Adrenal gland (tissue), 12 donors: ENCODE measurements around the gene FXYD5. TPM values are rescaled to one million over a fixed set of nuclear protein-coding genes. Genes with fewer than 3 reads are reported as not detected.
A peak's percentile ranks its signal among the peaks of the same experiment; 100 is the strongest.

Experiments used
- DNase-seq, 7 donors: peaks; one replicate each; pipeline ENCODE4 v3.0.0-alpha.2; 2019 to 2020
- H3K27ac ChIP-seq, 5 donors: fragments of 200-600 bp; sonication (generic) in 4 of 5; 1 replicate in 3 of 5; 2 replicates in 2 of 5; pipeline versions ENCODE4 v1.5.1 to v1.8.0; 2016 to 2020; ENCODE audit warnings: mild to moderate bottlenecking in 1 of 5
- H3K27me3 ChIP-seq: fragments of 200-600 bp; 2 replicates; pipeline ENCODE4 v1.8.0; 2021
- H3K36me3 ChIP-seq, 2 donors: fragments of 200-600 bp; replicated peaks in 1 of 2; 1 replicate in 1 of 2; 2 replicates in 1 of 2; pipeline versions ENCODE4 v1.5.1 to v1.8.0; 2018 to 2022
- H3K4me1 ChIP-seq, 2 donors: fragments of 200-600 bp; replicated peaks in 1 of 2; 1 replicate in 1 of 2; 2 replicates in 1 of 2; pipeline versions ENCODE4 v1.5.1 to v1.8.0; 2018 to 2021
- H3K4me3 ChIP-seq, 4 donors: fragments of 200-600 bp; sonication (generic) in 3 of 4; one replicate each; pipeline ENCODE4 v1.5.1; 2016 to 2018
- H3K9me3 ChIP-seq, 3 donors: fragments of 200-600 bp; sonication (generic) in 1 of 3; replicated peaks in 1 of 3; 1 replicate in 2 of 3; 2 replicates in 1 of 3; pipeline versions ENCODE4 v1.5.1 to v1.8.0; 2016 to 2021
- POLR2A ChIP-seq, 2 donors: fragments of 450-650 bp; IDR thresholded peaks; one replicate each; pipeline ENCODE4 v1.6.1; 2017; ENCODE audit warnings: antibody characterized with exemption in 2 of 2, mild to moderate bottlenecking in 2 of 2, moderate library complexity in 1 of 2
- WGBS, 4 donors: extraction: QIAGEN DNeasy Blood & Tissue Kit in 2 of 4; methylation state at CpG; one replicate each; pipeline versions ENCODE4 v1.1.5 to v1.1.7; 2013 to 2017; 5-methylcytosine and 5-hydroxymethylcytosine counted together
- intact Hi-C, 2 donors: fragments of 100-400 bp; cut with DNase I; formaldehyde crosslinking; loops; one replicate each; pipeline versions ENCODE4 v1.14.1 to v1.15.0; 2022 to 2023
- polyA plus RNA-seq, 3 donors: library from polyadenylated mRNA; stranded (reverse); fragments of 200-250 nt in 2 of 3; fragments of 350-450 nt in 1 of 3; fragmentation: Illumina TruSeq in 1 of 3; extraction: RNeasy Lipid Tissue Mini Kit (QIAGEN cat#74804) in 1 of 3; gene quantifications; one replicate each; pipeline ENCODE4 v1.2.3, GENCODE V29; 2013 to 2014
- total RNA-seq, 9 donors: library from RNA; depleted of rRNA in 4 of 9; stranded (reverse); fragments of >200 nt in 4 of 9; fragments of 120-200 nt in 1 of 9; fragmentation: NEBNext Ultra II Directional in 1 of 9; extraction: Animal tissue kit (Norgen Biotek cat#: 25700) in 1 of 9; gene quantifications; one replicate each; pipeline versions ENCODE4 v1.1.0 to v1.2.4, GENCODE V29; 2013 to 2023
- TF ChIP-seq, protein P1 (sequence below), 6 experiments: fragments of 450-650 bp in 4 of 6; fragments of 200-600 bp in 2 of 6; sonication (generic) in 1 of 6; IDR thresholded peaks; 1 replicate in 5 of 6; 2 replicates in 1 of 6; pipeline versions ENCODE4 v1.5.1 to v1.8.0; 2016 to 2021; ENCODE audit warnings: antibody characterized with exemption in 6 of 6, mild to moderate bottlenecking in 2 of 6, moderate library complexity in 1 of 6
- donor health status: healthy with polysubstance abuse.
- donor health status: Bipolar disorder and iron deficiency.
- donor health status: DM: yes; HTN: yes; CAD: no.
- donor health status: DM: no; HTN: no; CAD: no.
- donor health status: DM: no; HTN: no; CAD: no.
- donor health status: DM: yes; HTN: yes; CAD: no.

FXYD5 gene
- total and polyA plus RNA-seq, 12 donors, result 4.2 to 123 (median 38.9) TPM

DNA sequence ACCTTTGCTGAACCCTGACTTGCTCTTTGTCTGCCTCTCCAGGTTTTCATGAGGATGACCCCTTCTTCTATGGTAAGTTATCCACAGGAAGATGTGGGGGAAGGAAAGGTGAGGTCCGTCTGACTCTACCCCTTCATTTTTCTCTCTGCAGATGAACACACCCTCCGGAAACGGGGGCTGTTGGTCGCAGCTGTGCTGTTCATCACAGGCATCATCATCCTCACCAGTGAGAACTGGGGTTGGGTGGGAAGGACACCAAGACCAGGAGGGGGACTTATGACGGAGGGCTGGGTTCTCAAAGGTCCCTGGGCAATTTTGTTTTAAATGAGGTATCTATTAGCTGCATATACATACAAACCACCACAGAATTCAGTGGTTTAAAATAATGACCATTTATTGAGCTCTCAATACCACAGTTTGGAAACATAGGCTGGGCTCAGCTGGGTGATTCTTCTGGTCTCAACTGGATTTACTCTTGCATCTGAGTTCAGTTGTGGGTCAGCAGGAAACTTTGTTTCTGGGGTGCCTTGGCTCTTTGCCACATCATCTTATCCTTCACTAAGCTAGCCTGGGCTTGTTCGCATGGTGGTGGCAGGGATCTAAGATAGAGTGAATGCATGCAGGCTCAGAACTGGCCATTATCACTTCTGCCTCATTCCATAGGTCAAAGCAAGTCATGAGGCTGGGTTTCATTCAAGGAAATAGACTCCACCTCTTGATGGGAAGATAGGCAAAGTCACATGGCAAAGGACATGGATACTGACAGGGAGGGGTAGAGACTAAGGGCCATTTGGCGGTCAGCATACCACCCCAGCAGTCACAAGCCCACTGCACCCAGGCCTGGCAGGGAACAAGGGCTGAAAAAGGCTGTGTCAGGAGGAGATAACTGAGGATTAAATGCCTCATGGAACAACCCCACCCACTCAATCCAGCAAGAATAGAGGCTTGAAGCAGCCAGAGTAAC lies 11.8 kb downstream of the FXYD5 start:
- no peaks in the 10 kb centered on the region for H3K4me1 ChIP-seq
- no peaks in the 10 kb centered on the region for H3K27me3 ChIP-seq
- no peak overlapping the region for H3K27ac ChIP-seq
- peaks cover 0 to 7% (median 0%) of the 10 kb centered on the region in 3 donors for H3K9me3 ChIP-seq
- intact Hi-C loops, result no loop called here
- WGBS, 4 donors, result 87 to 96% (median 88%) methylated on average over 7 of the region's 7 CpGs
- no peak overlapping the region for H3K4me3 ChIP-seq
- DNase-seq, result no peak
- TF ChIP-seq, protein P1, sequence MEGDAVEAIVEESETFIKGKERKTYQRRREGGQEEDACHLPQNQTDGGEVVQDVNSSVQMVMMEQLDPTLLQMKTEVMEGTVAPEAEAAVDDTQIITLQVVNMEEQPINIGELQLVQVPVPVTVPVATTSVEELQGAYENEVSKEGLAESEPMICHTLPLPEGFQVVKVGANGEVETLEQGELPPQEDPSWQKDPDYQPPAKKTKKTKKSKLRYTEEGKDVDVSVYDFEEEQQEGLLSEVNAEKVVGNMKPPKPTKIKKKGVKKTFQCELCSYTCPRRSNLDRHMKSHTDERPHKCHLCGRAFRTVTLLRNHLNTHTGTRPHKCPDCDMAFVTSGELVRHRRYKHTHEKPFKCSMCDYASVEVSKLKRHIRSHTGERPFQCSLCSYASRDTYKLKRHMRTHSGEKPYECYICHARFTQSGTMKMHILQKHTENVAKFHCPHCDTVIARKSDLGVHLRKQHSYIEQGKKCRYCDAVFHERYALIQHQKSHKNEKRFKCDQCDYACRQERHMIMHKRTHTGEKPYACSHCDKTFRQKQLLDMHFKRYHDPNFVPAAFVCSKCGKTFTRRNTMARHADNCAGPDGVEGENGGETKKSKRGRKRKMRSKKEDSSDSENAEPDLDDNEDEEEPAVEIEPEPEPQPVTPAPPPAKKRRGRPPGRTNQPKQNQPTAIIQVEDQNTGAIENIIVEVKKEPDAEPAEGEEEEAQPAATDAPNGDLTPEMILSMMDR (IDR thresholded peaks at IDR 0.05), result no peak
- TF ChIP-seq POLR2A (IDR thresholded peaks at IDR 0.05), result no peak
- no peaks in the 10 kb centered on the region for H3K36me3 ChIP-seq

DNA sequence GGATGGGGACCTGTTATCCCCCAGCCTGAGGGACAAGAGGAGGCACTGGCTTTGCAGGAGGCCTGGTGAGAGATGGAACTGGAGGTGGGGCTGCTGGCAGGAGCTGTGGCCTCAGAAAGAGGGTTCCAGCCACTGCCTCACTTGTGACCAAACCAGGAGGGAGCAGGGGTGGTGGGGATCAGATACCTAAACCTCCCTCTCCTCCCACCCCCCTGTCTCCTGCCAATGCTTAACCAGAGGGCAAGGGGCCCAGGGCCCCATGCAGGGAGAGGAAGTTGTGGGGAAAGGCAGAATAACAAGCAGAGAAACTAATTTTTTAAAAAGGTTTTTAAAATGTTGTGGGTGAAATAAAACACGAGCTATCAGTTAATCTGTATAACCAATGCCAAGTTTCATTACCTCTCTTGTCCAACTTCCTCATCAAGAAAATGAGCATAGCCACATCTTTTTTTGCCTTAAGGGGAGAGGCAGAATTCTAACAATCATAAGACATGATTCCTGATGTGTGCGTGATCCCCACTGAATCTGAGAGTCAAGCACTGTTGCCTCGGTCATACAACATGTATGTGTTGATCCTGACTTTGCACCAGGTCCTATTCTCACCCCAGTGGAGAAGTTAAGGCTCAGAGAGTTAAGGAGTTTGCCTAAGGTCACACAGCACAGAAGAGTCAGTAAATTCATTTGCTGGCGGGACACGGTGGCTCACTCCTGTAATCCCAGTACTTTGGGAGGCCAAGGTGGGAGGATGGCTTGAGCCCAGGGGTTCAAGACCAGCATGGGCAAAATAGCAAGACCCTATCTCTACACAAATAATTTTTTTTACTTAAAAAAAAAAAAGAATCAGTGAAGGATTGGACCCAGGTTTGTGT lies 12.9 kb downstream of the FXYD5 start:
- TF ChIP-seq, protein P1 (IDR thresholded peaks at IDR 0.05), result no peak
- no peak for TF ChIP-seq POLR2A (IDR thresholded peaks at IDR 0.05)
- peak in 1 of 7 donors; percentile 10 for DNase-seq
- H3K36me3 ChIP-seq, result no peaks in the 10 kb centered on the region

DNA sequence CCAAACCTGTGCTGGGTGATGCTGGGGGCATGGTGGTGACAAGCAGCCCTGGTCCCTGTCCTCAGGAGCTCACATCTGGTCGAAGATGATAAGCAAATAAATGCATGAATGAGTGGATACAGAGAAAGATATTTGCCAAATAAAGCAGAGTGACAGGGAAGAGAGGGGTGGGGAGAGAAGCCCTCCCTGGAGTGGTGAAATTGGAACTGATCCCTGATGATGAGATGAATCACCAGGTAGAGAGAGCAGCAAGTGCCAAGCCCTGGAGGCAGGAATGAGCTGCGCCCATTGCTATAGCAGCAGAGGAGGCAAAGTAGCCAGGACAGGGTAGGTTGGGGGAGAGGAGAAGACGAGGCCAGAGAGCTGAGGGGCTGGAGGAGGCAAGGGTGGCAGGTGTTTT lies 13.7 kb downstream of the FXYD5 start:
- Histone ChIP-seq H3K4me1 (no peaks in the 10 kb centered on the region), H3K27me3 (no peaks in the 10 kb centered on the region), H3K4me3 (no peak overlapping the region), H3K9me3 (no peaks in the 10 kb centered on the region), H3K27ac (no peak overlapping the region), H3K36me3 (no peaks in the 10 kb centered on the region)
- DNase-seq, result no peak
- 75 to 86% (median 77%) methylated on average over 3 of the region's 3 CpGs for WGBS, 4 donors
- TF ChIP-seq, protein P1 (IDR thresholded peaks at IDR 0.05), result no peak
- no peak for TF ChIP-seq POLR2A (IDR thresholded peaks at IDR 0.05)
- intact Hi-C loops, result no loop called here

More for the DNA sequence above, 12.9 kb downstream of the FXYD5 start:
- WGBS, 4 donors, result 74 to 83% (median 76%) methylated on average over 5 of the region's 5 CpGs
- H3K27ac ChIP-seq, result no peak overlapping the region
- peaks cover 0 to 2% (median 0%) of the 10 kb centered on the region in 3 donors for H3K9me3 ChIP-seq
- no peak overlapping the region for H3K4me3 ChIP-seq
- intact Hi-C loops, result no loop called here
- H3K4me1 ChIP-seq, result no peaks in the 10 kb centered on the region
- no peaks in the 10 kb centered on the region for H3K27me3 ChIP-seq
